GM12878 (cell line): Measurements from ENCODE around the gene PTPRN2. TPM values are rescaled to one million over a fixed set of nuclear protein-coding genes. Genes with fewer than 3 reads are reported as not detected.

ENCODE experiments used
- CHD4 ChIP-seq: fragments of 200-600 bp; sonication (generic); IDR thresholded peaks from 2 replicates; pipeline ENCODE4 v1.6.1; 2016; ENCODE audit warnings: mild to moderate bottlenecking
- CREB1 ChIP-seq: IDR thresholded peaks from 2 replicates; pipeline ENCODE4 v1.6.1; 2012; ENCODE audit warnings: low read depth, mild to moderate bottlenecking, inconsistent platforms
- GATAD2B ChIP-seq: fragments of 450-650 bp; conservative IDR thresholded peaks from 2 replicates; pipeline ENCODE4 v1.6.1; 2017; ENCODE audit warnings: low read depth, mild to moderate bottlenecking, moderate library complexity
- MEF2B ChIP-seq: fragments of 450-650 bp; IDR thresholded peaks from 2 replicates; pipeline ENCODE4 v1.6.1; 2018; ENCODE audit warnings: mild to moderate bottlenecking, moderate library complexity; ENCODE audit not compliant: partially characterized antibody, poor library complexity, severe bottlenecking
- PAX8 ChIP-seq: fragments of 450-650 bp; IDR thresholded peaks from 2 replicates; pipeline ENCODE4 v1.6.1; 2017; ENCODE audit warnings: mild to moderate bottlenecking, moderate library complexity
- RAD51 ChIP-seq: fragments of 450-650 bp; IDR thresholded peaks from 2 replicates; pipeline ENCODE4 v1.6.1; 2016; ENCODE audit warnings: moderate library complexity, mild to moderate bottlenecking, inconsistent platforms
- SRF ChIP-seq, 2 experiments: IDR thresholded peaks; 2 replicates each; pipeline ENCODE4 v1.6.1; 2011; ENCODE audit warnings: low read depth in 2 of 2, low read length in 2 of 2, mild to moderate bottlenecking in 1 of 2, moderate library complexity in 1 of 2
- SUZ12 ChIP-seq: fragments of 200-600 bp; sonication (generic); IDR thresholded peaks from one replicate; pipeline ENCODE4 v1.6.1; 2018; ENCODE audit warnings: antibody characterized with exemption, mild to moderate bottlenecking; ENCODE audit not compliant: unreplicated experiment
- TAF1 ChIP-seq: IDR thresholded peaks from 2 replicates; pipeline ENCODE4 v1.6.1; 2011; ENCODE audit warnings: mild to moderate bottlenecking, low read depth, low read length, borderline replicate concordance
- ZNF207 ChIP-seq: fragments of 450-650 bp; IDR thresholded peaks from 2 replicates; pipeline ENCODE4 v1.6.1; 2014; ENCODE audit warnings: antibody characterized with exemption, mild to moderate bottlenecking, borderline replicate concordance
- polyA plus RNA-seq, 11 experiments: library from polyadenylated mRNA; depleted of rRNA in 4 of 11; unstranded in 6 of 11; stranded (reverse) in 5 of 11; fragments of >200 nt; fragmentation: Nextera tagmentation in 4 of 11; fragmentation: Illumina TruSeq in 1 of 11; extraction: Ambion mirVana in 4 of 11; extraction: Trizol in 1 of 11; gene quantifications; 1 replicate in 1 of 11; 2 replicates in 10 of 11; pipeline versions ENCODE4 v1.2.1 to v1.2.3, GENCODE V29; 2011 to 2016; ENCODE audit warnings: inconsistent platforms in 2 of 11, missing spikeins in 2 of 11, low read depth in 1 of 11
- total RNA-seq, 4 experiments: library from RNA; depleted of rRNA in 3 of 4; stranded (reverse); fragments of >200 nt in 3 of 4; fragmentation: Illumina TruSeq in 1 of 4; extraction: Trizol in 1 of 4; gene quantifications; 2 replicates each; pipeline versions ENCODE4 v1.2.1 to v1.2.3, GENCODE V29; 2013 to 2021
- TF ChIP-seq, protein P1 (sequence below): fragments of 450-650 bp; IDR thresholded peaks from 2 replicates; pipeline ENCODE4 v1.6.1; 2017; ENCODE audit warnings: antibody characterized with exemption, mild to moderate bottlenecking, moderate library complexity
- TF ChIP-seq, protein P2 (sequence below): IDR thresholded peaks from 2 replicates; pipeline ENCODE4 v1.6.1; 2012; ENCODE audit warnings: improper control_type of control experiment, low read depth, low read length; ENCODE audit not compliant: insufficient replicate concordance
- TF ChIP-seq, protein P3 (sequence below): fragments of 450-650 bp; IDR thresholded peaks from 2 replicates; pipeline ENCODE4 v1.6.1; 2017; ENCODE audit warnings: mild to moderate bottlenecking, moderate library complexity
- TF ChIP-seq, protein P4 (sequence below): IDR thresholded peaks from 2 replicates; pipeline ENCODE4 v1.6.1; 2011; ENCODE audit warnings: mild to moderate bottlenecking, low read depth, low read length, moderate library complexity; ENCODE audit not compliant: insufficient replicate concordance

PTPRN2 gene
- total and polyA plus RNA-seq, 10 of the 15 experiments (the other 5 are each of a cell fraction or from before 2014, with no cell fraction given): 5.4 TPM; not detected in 9

DNA sequence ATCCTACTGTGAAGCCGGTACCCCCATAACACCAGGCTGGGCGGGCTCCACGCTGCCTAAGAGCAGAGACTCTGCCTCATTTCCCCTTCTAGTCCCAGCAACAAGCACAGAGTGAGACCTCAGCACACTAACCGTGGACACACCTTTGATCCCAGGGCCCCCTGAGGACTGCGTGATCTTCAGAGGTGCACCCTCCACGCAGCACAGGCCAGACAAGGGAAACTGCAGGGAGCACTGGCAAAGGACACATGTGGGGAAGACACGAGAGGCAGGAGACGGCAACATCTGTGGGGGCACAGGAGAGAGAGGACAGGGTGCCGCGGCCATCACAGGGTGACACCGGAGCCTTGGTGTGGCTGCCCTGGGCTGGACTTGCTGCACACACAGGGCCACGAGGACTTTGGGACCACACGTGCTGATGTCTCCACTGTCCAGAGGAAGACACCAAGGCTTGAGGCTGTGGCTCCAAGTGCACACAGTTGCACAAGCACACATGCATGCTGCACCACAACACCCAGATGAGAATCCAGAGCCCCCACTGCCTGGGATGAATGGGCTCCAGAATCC lies 128.8 kb downstream of the PTPRN2 start (continued):
- TF ChIP-seq, protein P1, sequence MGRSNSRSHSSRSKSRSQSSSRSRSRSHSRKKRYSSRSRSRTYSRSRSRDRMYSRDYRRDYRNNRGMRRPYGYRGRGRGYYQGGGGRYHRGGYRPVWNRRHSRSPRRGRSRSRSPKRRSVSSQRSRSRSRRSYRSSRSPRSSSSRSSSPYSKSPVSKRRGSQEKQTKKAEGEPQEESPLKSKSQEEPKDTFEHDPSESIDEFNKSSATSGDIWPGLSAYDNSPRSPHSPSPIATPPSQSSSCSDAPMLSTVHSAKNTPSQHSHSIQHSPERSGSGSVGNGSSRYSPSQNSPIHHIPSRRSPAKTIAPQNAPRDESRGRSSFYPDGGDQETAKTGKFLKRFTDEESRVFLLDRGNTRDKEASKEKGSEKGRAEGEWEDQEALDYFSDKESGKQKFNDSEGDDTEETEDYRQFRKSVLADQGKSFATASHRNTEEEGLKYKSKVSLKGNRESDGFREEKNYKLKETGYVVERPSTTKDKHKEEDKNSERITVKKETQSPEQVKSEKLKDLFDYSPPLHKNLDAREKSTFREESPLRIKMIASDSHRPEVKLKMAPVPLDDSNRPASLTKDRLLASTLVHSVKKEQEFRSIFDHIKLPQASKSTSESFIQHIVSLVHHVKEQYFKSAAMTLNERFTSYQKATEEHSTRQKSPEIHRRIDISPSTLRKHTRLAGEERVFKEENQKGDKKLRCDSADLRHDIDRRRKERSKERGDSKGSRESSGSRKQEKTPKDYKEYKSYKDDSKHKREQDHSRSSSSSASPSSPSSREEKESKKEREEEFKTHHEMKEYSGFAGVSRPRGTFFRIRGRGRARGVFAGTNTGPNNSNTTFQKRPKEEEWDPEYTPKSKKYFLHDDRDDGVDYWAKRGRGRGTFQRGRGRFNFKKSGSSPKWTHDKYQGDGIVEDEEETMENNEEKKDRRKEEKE: no peak
- TF ChIP-seq, protein P2, sequence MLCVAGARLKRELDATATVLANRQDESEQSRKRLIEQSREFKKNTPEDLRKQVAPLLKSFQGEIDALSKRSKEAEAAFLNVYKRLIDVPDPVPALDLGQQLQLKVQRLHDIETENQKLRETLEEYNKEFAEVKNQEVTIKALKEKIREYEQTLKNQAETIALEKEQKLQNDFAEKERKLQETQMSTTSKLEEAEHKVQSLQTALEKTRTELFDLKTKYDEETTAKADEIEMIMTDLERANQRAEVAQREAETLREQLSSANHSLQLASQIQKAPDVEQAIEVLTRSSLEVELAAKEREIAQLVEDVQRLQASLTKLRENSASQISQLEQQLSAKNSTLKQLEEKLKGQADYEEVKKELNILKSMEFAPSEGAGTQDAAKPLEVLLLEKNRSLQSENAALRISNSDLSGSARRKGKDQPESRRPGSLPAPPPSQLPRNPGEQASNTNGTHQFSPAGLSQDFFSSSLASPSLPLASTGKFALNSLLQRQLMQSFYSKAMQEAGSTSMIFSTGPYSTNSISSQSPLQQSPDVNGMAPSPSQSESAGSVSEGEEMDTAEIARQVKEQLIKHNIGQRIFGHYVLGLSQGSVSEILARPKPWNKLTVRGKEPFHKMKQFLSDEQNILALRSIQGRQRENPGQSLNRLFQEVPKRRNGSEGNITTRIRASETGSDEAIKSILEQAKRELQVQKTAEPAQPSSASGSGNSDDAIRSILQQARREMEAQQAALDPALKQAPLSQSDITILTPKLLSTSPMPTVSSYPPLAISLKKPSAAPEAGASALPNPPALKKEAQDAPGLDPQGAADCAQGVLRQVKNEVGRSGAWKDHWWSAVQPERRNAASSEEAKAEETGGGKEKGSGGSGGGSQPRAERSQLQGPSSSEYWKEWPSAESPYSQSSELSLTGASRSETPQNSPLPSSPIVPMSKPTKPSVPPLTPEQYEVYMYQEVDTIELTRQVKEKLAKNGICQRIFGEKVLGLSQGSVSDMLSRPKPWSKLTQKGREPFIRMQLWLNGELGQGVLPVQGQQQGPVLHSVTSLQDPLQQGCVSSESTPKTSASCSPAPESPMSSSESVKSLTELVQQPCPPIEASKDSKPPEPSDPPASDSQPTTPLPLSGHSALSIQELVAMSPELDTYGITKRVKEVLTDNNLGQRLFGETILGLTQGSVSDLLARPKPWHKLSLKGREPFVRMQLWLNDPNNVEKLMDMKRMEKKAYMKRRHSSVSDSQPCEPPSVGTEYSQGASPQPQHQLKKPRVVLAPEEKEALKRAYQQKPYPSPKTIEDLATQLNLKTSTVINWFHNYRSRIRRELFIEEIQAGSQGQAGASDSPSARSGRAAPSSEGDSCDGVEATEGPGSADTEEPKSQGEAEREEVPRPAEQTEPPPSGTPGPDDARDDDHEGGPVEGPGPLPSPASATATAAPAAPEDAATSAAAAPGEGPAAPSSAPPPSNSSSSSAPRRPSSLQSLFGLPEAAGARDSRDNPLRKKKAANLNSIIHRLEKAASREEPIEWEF: no peak
- TF ChIP-seq MEF2B (no peak), SUZ12 (no peak), SRF (IDR thresholded peaks at IDR 0.05; ENCODE audit: low read depth in 2 of 2, low read length in 2 of 2) (no peak), TAF1 (no peak), CHD4 (no peak), RAD51 (no peak), ZNF207 (no peak), GATAD2B (no peak), CREB1 (no peak), PAX8 (no peak)
- TF ChIP-seq, protein P3, sequence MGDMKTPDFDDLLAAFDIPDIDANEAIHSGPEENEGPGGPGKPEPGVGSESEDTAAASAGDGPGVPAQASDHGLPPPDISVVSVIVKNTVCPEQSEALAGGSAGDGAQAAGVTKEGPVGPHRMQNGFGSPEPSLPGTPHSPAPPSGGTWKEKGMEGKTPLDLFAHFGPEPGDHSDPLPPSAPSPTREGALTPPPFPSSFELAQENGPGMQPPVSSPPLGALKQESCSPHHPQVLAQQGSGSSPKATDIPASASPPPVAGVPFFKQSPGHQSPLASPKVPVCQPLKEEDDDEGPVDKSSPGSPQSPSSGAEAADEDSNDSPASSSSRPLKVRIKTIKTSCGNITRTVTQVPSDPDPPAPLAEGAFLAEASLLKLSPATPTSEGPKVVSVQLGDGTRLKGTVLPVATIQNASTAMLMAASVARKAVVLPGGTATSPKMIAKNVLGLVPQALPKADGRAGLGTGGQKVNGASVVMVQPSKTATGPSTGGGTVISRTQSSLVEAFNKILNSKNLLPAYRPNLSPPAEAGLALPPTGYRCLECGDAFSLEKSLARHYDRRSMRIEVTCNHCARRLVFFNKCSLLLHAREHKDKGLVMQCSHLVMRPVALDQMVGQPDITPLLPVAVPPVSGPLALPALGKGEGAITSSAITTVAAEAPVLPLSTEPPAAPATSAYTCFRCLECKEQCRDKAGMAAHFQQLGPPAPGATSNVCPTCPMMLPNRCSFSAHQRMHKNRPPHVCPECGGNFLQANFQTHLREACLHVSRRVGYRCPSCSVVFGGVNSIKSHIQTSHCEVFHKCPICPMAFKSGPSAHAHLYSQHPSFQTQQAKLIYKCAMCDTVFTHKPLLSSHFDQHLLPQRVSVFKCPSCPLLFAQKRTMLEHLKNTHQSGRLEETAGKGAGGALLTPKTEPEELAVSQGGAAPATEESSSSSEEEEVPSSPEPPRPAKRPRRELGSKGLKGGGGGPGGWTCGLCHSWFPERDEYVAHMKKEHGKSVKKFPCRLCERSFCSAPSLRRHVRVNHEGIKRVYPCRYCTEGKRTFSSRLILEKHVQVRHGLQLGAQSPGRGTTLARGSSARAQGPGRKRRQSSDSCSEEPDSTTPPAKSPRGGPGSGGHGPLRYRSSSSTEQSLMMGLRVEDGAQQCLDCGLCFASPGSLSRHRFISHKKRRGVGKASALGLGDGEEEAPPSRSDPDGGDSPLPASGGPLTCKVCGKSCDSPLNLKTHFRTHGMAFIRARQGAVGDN: no peak
- TF ChIP-seq, protein P4, sequence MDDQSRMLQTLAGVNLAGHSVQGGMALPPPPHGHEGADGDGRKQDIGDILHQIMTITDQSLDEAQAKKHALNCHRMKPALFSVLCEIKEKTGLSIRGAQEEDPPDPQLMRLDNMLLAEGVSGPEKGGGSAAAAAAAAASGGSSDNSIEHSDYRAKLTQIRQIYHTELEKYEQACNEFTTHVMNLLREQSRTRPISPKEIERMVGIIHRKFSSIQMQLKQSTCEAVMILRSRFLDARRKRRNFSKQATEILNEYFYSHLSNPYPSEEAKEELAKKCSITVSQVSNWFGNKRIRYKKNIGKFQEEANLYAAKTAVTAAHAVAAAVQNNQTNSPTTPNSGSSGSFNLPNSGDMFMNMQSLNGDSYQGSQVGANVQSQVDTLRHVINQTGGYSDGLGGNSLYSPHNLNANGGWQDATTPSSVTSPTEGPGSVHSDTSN: no peak
